ENCODE data around the gene AS3MT.

The AS3MT gene

DNA sequence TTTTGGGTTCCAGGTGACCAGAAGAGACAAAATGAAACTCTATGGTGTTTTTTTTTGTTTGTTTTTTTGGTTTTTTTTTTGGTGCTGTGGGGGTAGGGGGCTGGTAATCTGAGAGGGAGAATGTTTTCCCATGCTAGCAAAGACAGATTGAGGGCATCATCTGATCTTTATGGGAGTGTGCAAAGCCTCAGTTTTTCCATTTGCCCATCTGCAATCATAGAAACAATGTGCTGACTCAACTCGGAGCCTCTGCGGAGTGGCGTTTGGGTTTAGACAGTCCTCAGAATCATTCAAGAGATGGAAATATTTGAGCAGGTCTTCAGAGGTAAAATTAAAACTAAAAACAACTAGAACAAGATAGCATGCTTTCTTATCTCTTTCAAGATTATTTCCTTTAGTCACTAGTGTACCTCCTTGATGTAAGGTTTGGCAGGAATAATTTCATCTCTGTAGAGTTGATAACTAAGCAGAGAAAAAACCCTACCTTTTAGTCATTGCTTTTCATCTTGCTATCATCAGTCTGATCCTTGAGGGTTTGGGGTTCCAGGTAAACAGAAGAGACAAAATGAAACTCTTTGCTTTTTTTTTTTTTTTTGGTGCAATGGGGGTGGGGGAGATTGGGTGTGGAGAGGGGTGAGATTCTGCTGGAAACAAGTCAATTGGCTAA lies 66.8 kb downstream of the AS3MT start:
- no peaks in the 10 kb centered on the region for H3K9me2 ChIP-seq (ENCODE audit: low read depth, low read length)

DNA sequence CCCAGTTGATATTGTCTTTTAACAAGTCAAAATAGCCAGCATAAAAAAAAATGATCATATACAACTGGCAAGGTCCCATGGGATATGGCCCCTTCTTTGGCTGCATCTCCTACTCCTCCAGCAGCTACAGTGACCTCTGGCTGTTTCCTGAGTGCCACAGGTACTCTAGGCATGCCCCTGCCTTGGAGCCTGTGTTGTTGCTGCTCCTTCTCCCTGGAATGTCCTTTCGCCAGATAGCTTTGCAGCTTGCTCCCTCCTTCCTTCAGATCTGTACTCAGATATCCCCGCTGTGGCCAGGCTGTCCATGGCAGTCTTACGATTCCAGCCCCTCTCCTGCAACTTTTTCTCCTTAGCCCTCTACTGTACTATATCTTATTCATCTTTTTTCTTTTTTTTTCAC lies 72.1 kb downstream of the AS3MT start:
- no peak overlapping the region for H3K27ac ChIP-seq (ENCODE audit: low read depth, low read length, poor library complexity, severe bottlenecking)
- no peaks in the 10 kb centered on the region for H3K79me2 ChIP-seq (ENCODE audit: insufficient read depth, low read length)
- H3F3A ChIP-seq (ENCODE audit: insufficient read depth, low read length), result no peaks in the 10 kb centered on the region
- no peaks in the 10 kb centered on the region for H3K9me2 ChIP-seq (ENCODE audit: low read depth, low read length)
- no peaks in the 10 kb centered on the region; the same call in 1 of the 2 replicates for H3K36me3 ChIP-seq (ENCODE audit: insufficient read depth, low read length)
- no peaks in the 10 kb centered on the region for H4K20me1 ChIP-seq (ENCODE audit: insufficient read depth, low read length)
- H3K9me3 ChIP-seq (ENCODE audit: low read length), result no peaks in the 10 kb centered on the region
- no peak overlapping the region for H3K9ac ChIP-seq (ENCODE audit: low read length)
- no peak overlapping the region for H3K4me2 ChIP-seq (ENCODE audit: low read length)
- no peak overlapping the region for H3K4me3 ChIP-seq (ENCODE audit: low read depth, low read length, poor library complexity, severe bottlenecking)
- TF ChIP-seq, protein P1, sequence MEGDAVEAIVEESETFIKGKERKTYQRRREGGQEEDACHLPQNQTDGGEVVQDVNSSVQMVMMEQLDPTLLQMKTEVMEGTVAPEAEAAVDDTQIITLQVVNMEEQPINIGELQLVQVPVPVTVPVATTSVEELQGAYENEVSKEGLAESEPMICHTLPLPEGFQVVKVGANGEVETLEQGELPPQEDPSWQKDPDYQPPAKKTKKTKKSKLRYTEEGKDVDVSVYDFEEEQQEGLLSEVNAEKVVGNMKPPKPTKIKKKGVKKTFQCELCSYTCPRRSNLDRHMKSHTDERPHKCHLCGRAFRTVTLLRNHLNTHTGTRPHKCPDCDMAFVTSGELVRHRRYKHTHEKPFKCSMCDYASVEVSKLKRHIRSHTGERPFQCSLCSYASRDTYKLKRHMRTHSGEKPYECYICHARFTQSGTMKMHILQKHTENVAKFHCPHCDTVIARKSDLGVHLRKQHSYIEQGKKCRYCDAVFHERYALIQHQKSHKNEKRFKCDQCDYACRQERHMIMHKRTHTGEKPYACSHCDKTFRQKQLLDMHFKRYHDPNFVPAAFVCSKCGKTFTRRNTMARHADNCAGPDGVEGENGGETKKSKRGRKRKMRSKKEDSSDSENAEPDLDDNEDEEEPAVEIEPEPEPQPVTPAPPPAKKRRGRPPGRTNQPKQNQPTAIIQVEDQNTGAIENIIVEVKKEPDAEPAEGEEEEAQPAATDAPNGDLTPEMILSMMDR (IDR thresholded peaks at IDR 0.05; ENCODE audit: low read length), result no peak
- no peak for TF ChIP-seq EZH2 (IDR thresholded peaks at IDR 0.05; ENCODE audit: borderline replicate concordance, low read length)
- no peaks in the 10 kb centered on the region for H3K27me3 ChIP-seq (ENCODE audit: insufficient read depth, low read length)
- H2AFZ ChIP-seq (ENCODE audit: low read length), result no peak overlapping the region
- no peaks in the 10 kb centered on the region for H3K4me1 ChIP-seq (ENCODE audit: insufficient read depth, low read length, severe bottlenecking)

More for the DNA sequence above, 66.8 kb downstream of the AS3MT start:
- Histone ChIP-seq H3K27me3 (ENCODE audit: insufficient read depth, low read length) (no peaks in the 10 kb centered on the region), H4K20me1 (ENCODE audit: insufficient read depth, low read length) (no peaks in the 10 kb centered on the region), H3K4me3 (ENCODE audit: low read depth, low read length, poor library complexity, severe bottlenecking) (no peak overlapping the region), H3K27ac (ENCODE audit: low read depth, low read length, poor library complexity, severe bottlenecking) (no peak overlapping the region), H3F3A (ENCODE audit: insufficient read depth, low read length) (no peaks in the 10 kb centered on the region), H3K9me3 (ENCODE audit: low read length) (no peaks in the 10 kb centered on the region), H3K4me1 (ENCODE audit: insufficient read depth, low read length, severe bottlenecking) (no peaks in the 10 kb centered on the region), H3K36me3 (ENCODE audit: insufficient read depth, low read length) (no peaks in the 10 kb centered on the region), H3K4me2 (ENCODE audit: low read length) (no peak overlapping the region), H2AFZ (ENCODE audit: low read length) (no peak overlapping the region), H3K9ac (ENCODE audit: low read length) (no peak overlapping the region), H3K79me2 (ENCODE audit: insufficient read depth, low read length) (no peaks in the 10 kb centered on the region)
- TF ChIP-seq, protein P1 (IDR thresholded peaks at IDR 0.05; ENCODE audit: low read length), result no peak
- no peak for TF ChIP-seq EZH2 (IDR thresholded peaks at IDR 0.05; ENCODE audit: borderline replicate concordance, low read length)

DNA sequence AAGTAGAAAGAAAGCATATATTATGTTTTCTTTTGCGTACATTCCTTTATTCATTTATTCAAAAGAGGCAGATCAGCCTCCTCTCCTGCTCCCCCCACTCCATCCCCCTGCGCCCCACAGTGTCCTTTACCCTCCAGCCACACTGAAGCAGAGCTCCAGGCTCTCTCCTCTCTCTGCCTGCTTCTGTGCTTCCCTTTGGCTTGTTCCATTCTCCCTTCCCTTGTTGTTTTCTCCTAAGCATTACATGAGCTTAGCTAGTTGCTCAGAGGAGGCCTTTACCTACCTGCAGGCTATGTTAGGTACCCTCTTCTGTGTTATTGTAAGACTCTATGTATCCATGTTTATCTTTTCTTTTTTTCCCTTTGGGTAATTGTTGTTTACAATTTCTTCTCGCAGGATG lies 76.2 kb downstream of the AS3MT start:
- H3K9me3 ChIP-seq (ENCODE audit: low read length), result no peaks in the 10 kb centered on the region
- H3F3A ChIP-seq (ENCODE audit: insufficient read depth, low read length), result no peaks in the 10 kb centered on the region
- H3K4me2 ChIP-seq (ENCODE audit: low read length), result no peak overlapping the region
- no peak overlapping the region for H3K27ac ChIP-seq (ENCODE audit: low read depth, low read length, poor library complexity, severe bottlenecking)
- H3K4me1 ChIP-seq (ENCODE audit: insufficient read depth, low read length, severe bottlenecking), result no peaks in the 10 kb centered on the region
- H3K79me2 ChIP-seq (ENCODE audit: insufficient read depth, low read length), result no peaks in the 10 kb centered on the region
- no peaks in the 10 kb centered on the region for H3K9me2 ChIP-seq (ENCODE audit: low read depth, low read length)
- H3K9ac ChIP-seq (ENCODE audit: low read length), result no peak overlapping the region
- no peak overlapping the region for H2AFZ ChIP-seq (ENCODE audit: low read length)
- no peak for TF ChIP-seq EZH2 (IDR thresholded peaks at IDR 0.05; ENCODE audit: borderline replicate concordance, low read length)
- TF ChIP-seq, protein P1 (IDR thresholded peaks at IDR 0.05; ENCODE audit: low read length), result no peak
- no peaks in the 10 kb centered on the region; the same call in 1 of the 2 replicates for H3K36me3 ChIP-seq (ENCODE audit: insufficient read depth, low read length)
- H3K4me3 ChIP-seq (ENCODE audit: low read depth, low read length, poor library complexity, severe bottlenecking), result no peak overlapping the region
- no peaks in the 10 kb centered on the region for H3K27me3 ChIP-seq (ENCODE audit: insufficient read depth, low read length)
- no peaks in the 10 kb centered on the region for H4K20me1 ChIP-seq (ENCODE audit: insufficient read depth, low read length)

Measured in OCI-LY1 (cell line).